ENCODE measurements around the gene SMC3. TPM values are rescaled to one million over a fixed set of nuclear protein-coding genes. Genes with fewer than 3 reads are reported as not detected.

SMC3 gene
- total RNA-seq, 1 experiment from 2014 or later = 18.4 TPM

GRCh38 chr10:110571093-110571743, 3.7 kb downstream of the SMC3 start:
- Histone ChIP-seq H3K4me1 (ENCODE audit: insufficient read depth, low read length) (peaks cover 22% of the 10 kb centered on the region), H3K27me3 (ENCODE audit: low read length) (no peaks in the 10 kb centered on the region), H3K9ac (ENCODE audit: low read length) (no peak overlapping the region), H4K20me1 (ENCODE audit: low read length) (no peaks in the 10 kb centered on the region), H3K9me2 (replicated peaks; ENCODE audit: low read length) (no peaks in the 10 kb centered on the region), H3K4me2 (ENCODE audit: low read length) (no peak overlapping the region), H3K79me2 (ENCODE audit: low read length) (peaks cover 87% of the 10 kb centered on the region), H3F3A (ENCODE audit: low read length, unreplicated experiment) (no peaks in the 10 kb centered on the region), H3K4me3 (ENCODE audit: low read length) (no peak overlapping the region), H2AFZ (ENCODE audit: low read length) (no peak overlapping the region), H3K36me3 (ENCODE audit: low read depth, low read length) (peaks cover 5% of the 10 kb centered on the region; the same call in 1 of the 2 replicates), H3K27ac (ENCODE audit: low read length) (no peak overlapping the region), H3K9me3 (ENCODE audit: low read length) (no peaks in the 10 kb centered on the region)
- POLR2A ChIA-PET (ENCODE audit: unreplicated experiment) = no interaction called here
- CTCF ChIA-PET = no interaction called here
- TF ChIP-seq CTCF (conservative IDR thresholded peaks at IDR 0.05; ENCODE audit: low read depth, low read length) = no peak
- TF ChIP-seq EZH2 (IDR thresholded peaks at IDR 0.05; ENCODE audit: low read length, unreplicated experiment) = no peak
- no peak for TF ChIP-seq EZH2phosphoT487 (IDR thresholded peaks at IDR 0.05; ENCODE audit: borderline replicate concordance, low read length)
- ATAC-seq (no peak), DNase-seq (no peak)
- intact Hi-C loops (cut with micrococcal nuclease) = no loop called here
- BruUV-seq (replicated peaks) = no TSS peak

GRCh38 chr10:110572862-110573261, 5.4 kb downstream of the SMC3 start:
- DNase-seq (no peak), ATAC-seq (no peak)
- Histone ChIP-seq H4K20me1 (ENCODE audit: low read length) (no peaks in the 10 kb centered on the region), H3K27ac (ENCODE audit: low read length) (no peak overlapping the region), H3K9me2 (replicated peaks; ENCODE audit: low read length) (no peaks in the 10 kb centered on the region), H3K4me1 (ENCODE audit: insufficient read depth, low read length) (peaks cover 21% of the 10 kb centered on the region), H3K36me3 (ENCODE audit: low read depth, low read length) (peaks cover 10% of the 10 kb centered on the region; the same call in 1 of the 2 replicates), H3K4me2 (ENCODE audit: low read length) (no peak overlapping the region), H3K9ac (ENCODE audit: low read length) (no peak overlapping the region), H3K9me3 (ENCODE audit: low read length) (no peaks in the 10 kb centered on the region), H3K4me3 (ENCODE audit: low read length) (no peak overlapping the region), H3F3A (ENCODE audit: low read length, unreplicated experiment) (no peaks in the 10 kb centered on the region), H2AFZ (ENCODE audit: low read length) (no peak overlapping the region), H3K79me2 (ENCODE audit: low read length) (peaks cover 92% of the 10 kb centered on the region), H3K27me3 (ENCODE audit: low read length) (no peaks in the 10 kb centered on the region)
- BruUV-seq (replicated peaks) = no TSS peak
- CTCF ChIA-PET = no interaction called here
- POLR2A ChIA-PET (ENCODE audit: unreplicated experiment) = no interaction called here
- intact Hi-C loops (cut with micrococcal nuclease) = no loop called here
- TF ChIP-seq CTCF (conservative IDR thresholded peaks at IDR 0.05; ENCODE audit: low read depth, low read length) = no peak
- no peak for TF ChIP-seq EZH2phosphoT487 (IDR thresholded peaks at IDR 0.05; ENCODE audit: borderline replicate concordance, low read length)
- no peak for TF ChIP-seq EZH2 (IDR thresholded peaks at IDR 0.05; ENCODE audit: low read length, unreplicated experiment)

- BruUV-seq (replicated peaks) = no TSS peak
- CTCF ChIA-PET = no interaction called here
- TF ChIP-seq EZH2phosphoT487 (IDR thresholded peaks at IDR 0.05; ENCODE audit: borderline replicate concordance, low read length) (no peak), EZH2 (IDR thresholded peaks at IDR 0.05; ENCODE audit: low read length, unreplicated experiment) (no peak), CTCF (conservative IDR thresholded peaks at IDR 0.05; ENCODE audit: low read depth, low read length) (no peak)
- no peak overlapping the region for H2AFZ ChIP-seq (ENCODE audit: low read length)
- DNase-seq = no peak
- H3K4me1 ChIP-seq (ENCODE audit: insufficient read depth, low read length) = peaks cover 21% of the 10 kb centered on the region
- no peaks in the 10 kb centered on the region for H3K27me3 ChIP-seq (ENCODE audit: low read length)
- no peak overlapping the region for H3K27ac ChIP-seq (ENCODE audit: low read length)
- H3K9ac ChIP-seq (ENCODE audit: low read length) = no peak overlapping the region
- H3F3A ChIP-seq (ENCODE audit: low read length, unreplicated experiment) = no peaks in the 10 kb centered on the region
- POLR2A ChIA-PET (ENCODE audit: unreplicated experiment) = no interaction called here
- H3K79me2 ChIP-seq (ENCODE audit: low read length) = peaks cover 76% of the 10 kb centered on the region
- intact Hi-C loops (cut with micrococcal nuclease) = no loop called here
- H3K4me2 ChIP-seq (ENCODE audit: low read length) = no peak overlapping the region
- ATAC-seq = no peak
- no peak overlapping the region for H3K4me3 ChIP-seq (ENCODE audit: low read length)
- H4K20me1 ChIP-seq (ENCODE audit: low read length) = no peaks in the 10 kb centered on the region
- no peaks in the 10 kb centered on the region for H3K9me2 ChIP-seq (replicated peaks; ENCODE audit: low read length)
- peaks cover 22% of the 10 kb centered on the region for H3K36me3 ChIP-seq (ENCODE audit: low read depth, low read length)
- no peaks in the 10 kb centered on the region for H3K9me3 ChIP-seq (ENCODE audit: low read length)
Measured at GRCh38 chr10:110574420-110574819, 6.9 kb downstream of the SMC3 start.
